Stomach (tissue), 4 donors: Measurements from ENCODE around the gene ESYT2.

ENCODE experiments used
- EP300 ChIP-seq: sonication (generic); formaldehyde crosslinking; IDR thresholded peaks from one replicate; pipeline ENCODE4 v1.6.1; 2017; ENCODE audit warnings: antibody characterized with exemption
- POLR2A ChIP-seq, 4 donors: fragments of 450-650 bp; IDR thresholded peaks; one replicate each; pipeline ENCODE4 v1.6.1; 2016; ENCODE audit warnings: antibody characterized with exemption in 4 of 4, control low read depth in 2 of 4, mild to moderate bottlenecking in 1 of 4, moderate library complexity in 1 of 4
- POLR2AphosphoS5 ChIP-seq, 3 donors: sonication (generic); formaldehyde crosslinking; IDR thresholded peaks; one replicate each; pipeline ENCODE4 v1.6.1; 2016; ENCODE audit warnings: antibody characterized with exemption in 3 of 3
- TF ChIP-seq, protein P1 (sequence below), 7 experiments: fragments of 450-650 bp in 4 of 7; fragments of 200-600 bp in 3 of 7; sonication (generic) in 3 of 7; IDR thresholded peaks; one replicate each; pipeline ENCODE4 v1.5.1; 2016 to 2019; ENCODE audit warnings: antibody characterized with exemption in 7 of 7, control low read depth in 2 of 7, mild to moderate bottlenecking in 1 of 7

DNA sequence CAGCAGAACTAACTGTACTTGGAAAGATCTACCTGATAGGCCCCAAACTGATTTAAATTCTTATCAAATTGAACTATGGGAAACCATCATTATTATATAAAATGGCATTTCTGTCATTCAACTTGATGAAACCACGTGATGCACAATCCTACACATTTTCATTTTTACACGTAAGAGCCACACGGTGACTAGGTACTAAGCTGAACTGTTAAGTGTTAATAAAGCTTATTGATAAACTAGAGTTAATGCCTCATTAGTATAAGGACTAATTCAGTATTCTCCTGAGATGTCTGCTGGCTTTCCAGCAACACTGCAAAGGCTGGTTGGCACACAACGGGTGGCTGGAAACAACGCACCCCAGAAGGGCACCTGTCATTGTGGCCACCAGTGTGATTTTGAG, 129.3 kb downstream of the ESYT2 start:
- TF ChIP-seq, protein P1, sequence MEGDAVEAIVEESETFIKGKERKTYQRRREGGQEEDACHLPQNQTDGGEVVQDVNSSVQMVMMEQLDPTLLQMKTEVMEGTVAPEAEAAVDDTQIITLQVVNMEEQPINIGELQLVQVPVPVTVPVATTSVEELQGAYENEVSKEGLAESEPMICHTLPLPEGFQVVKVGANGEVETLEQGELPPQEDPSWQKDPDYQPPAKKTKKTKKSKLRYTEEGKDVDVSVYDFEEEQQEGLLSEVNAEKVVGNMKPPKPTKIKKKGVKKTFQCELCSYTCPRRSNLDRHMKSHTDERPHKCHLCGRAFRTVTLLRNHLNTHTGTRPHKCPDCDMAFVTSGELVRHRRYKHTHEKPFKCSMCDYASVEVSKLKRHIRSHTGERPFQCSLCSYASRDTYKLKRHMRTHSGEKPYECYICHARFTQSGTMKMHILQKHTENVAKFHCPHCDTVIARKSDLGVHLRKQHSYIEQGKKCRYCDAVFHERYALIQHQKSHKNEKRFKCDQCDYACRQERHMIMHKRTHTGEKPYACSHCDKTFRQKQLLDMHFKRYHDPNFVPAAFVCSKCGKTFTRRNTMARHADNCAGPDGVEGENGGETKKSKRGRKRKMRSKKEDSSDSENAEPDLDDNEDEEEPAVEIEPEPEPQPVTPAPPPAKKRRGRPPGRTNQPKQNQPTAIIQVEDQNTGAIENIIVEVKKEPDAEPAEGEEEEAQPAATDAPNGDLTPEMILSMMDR (IDR thresholded peaks at IDR 0.05) = no peak
- TF ChIP-seq POLR2AphosphoS5 (IDR thresholded peaks at IDR 0.05) (no peak), POLR2A (IDR thresholded peaks at IDR 0.05) (no peak), EP300 (no peak)
